OCI-LY1 (cell line): Measurements from ENCODE around the gene CNTNAP2.

Experiments used
- H2AFZ ChIP-seq: fragments of 200-600 bp; sonication (generic), shearing (Covaris generic); 2 replicates; pipeline ENCODE4 v1.6.0; 2014; ENCODE audit warnings: antibody characterized with exemption, mild to moderate bottlenecking, low read length
- H3F3A ChIP-seq: fragments of 200-600 bp; sonication (generic), shearing (Covaris generic); 2 replicates; pipeline ENCODE4 v1.6.0; 2014; ENCODE audit warnings: mild to moderate bottlenecking, antibody characterized with exemption, low read length, moderate library complexity; ENCODE audit not compliant: insufficient read depth
- H3K27ac ChIP-seq: fragments of 200-600 bp; sonication (generic); 2 replicates; pipeline ENCODE4 v1.5.1; 2014; ENCODE audit warnings: low read length, mixed run types, mild to moderate bottlenecking, low read depth; ENCODE audit not compliant: poor library complexity, severe bottlenecking
- H3K27me3 ChIP-seq: fragments of 200-600 bp; sonication (generic); 2 replicates; pipeline ENCODE4 v1.6.0; 2014; ENCODE audit warnings: antibody characterized with exemption, mild to moderate bottlenecking, low read length, moderate library complexity; ENCODE audit not compliant: insufficient read depth
- H3K36me3 ChIP-seq: fragments of 200-600 bp; sonication (generic); 2 replicates; pipeline ENCODE4 v1.6.1; 2014; ENCODE audit warnings: mild to moderate bottlenecking, antibody characterized with exemption, low read length, moderate library complexity, mixed read lengths; ENCODE audit not compliant: insufficient read depth
- H3K4me1 ChIP-seq: fragments of 200-600 bp; sonication (generic); 2 replicates; pipeline ENCODE4 v1.5.1; 2014; ENCODE audit warnings: mild to moderate bottlenecking, low read length, moderate library complexity; ENCODE audit not compliant: insufficient read depth, severe bottlenecking
- H3K4me2 ChIP-seq: fragments of 200-600 bp; sonication (generic), shearing (Covaris generic); 2 replicates; pipeline ENCODE4 v1.6.1; 2014; ENCODE audit warnings: low read length
- H3K4me3 ChIP-seq: fragments of 200-600 bp; sonication (generic); 2 replicates; pipeline ENCODE4 v1.5.1; 2014; ENCODE audit warnings: low read length, low read depth, mild to moderate bottlenecking, mixed read lengths; ENCODE audit not compliant: poor library complexity, severe bottlenecking
- H3K79me2 ChIP-seq: fragments of 200-600 bp; shearing (Covaris generic); 2 replicates; pipeline ENCODE4 v1.6.1; 2016; ENCODE audit warnings: mixed run types, low read length, mixed read lengths; ENCODE audit not compliant: insufficient read depth
- H3K9ac ChIP-seq: fragments of 200-600 bp; sonication (generic), shearing (Covaris generic); 2 replicates; pipeline ENCODE4 v1.6.1; 2014; ENCODE audit warnings: mild to moderate bottlenecking, low read length, mixed read lengths
- H3K9me2 ChIP-seq: fragments of 200-600 bp; sonication (generic), shearing (Covaris generic); 2 replicates; pipeline ENCODE4 v1.6.1; 2014; ENCODE audit warnings: low read depth, mild to moderate bottlenecking, low read length, mixed read lengths
- H3K9me3 ChIP-seq: fragments of 200-600 bp; shearing (Covaris generic); 2 replicates; pipeline ENCODE4 v1.6.1; 2014; ENCODE audit warnings: low read length, mixed read lengths
- H4K20me1 ChIP-seq: fragments of 200-600 bp; sonication (generic), shearing (Covaris generic); 2 replicates; pipeline ENCODE4 v1.6.0; 2016; ENCODE audit warnings: mild to moderate bottlenecking, low read length; ENCODE audit not compliant: insufficient read depth
- EZH2 ChIP-seq: fragments of 200-600 bp; sonication (generic), shearing (Covaris generic); IDR thresholded peaks from 2 replicates; pipeline ENCODE4 v1.8.0; 2017; ENCODE audit warnings: borderline replicate concordance, mixed run types, mild to moderate bottlenecking, antibody characterized with exemption, low read length, moderate library complexity, mixed read lengths
- TF ChIP-seq, protein P1 (sequence below): fragments of 200-600 bp; sonication (generic), shearing (Covaris generic); IDR thresholded peaks from 2 replicates; pipeline ENCODE4 v1.5.1; 2017; ENCODE audit warnings: mild to moderate bottlenecking, antibody characterized with exemption, low read length, moderate library complexity, mixed read lengths

Gene CNTNAP2

DNA sequence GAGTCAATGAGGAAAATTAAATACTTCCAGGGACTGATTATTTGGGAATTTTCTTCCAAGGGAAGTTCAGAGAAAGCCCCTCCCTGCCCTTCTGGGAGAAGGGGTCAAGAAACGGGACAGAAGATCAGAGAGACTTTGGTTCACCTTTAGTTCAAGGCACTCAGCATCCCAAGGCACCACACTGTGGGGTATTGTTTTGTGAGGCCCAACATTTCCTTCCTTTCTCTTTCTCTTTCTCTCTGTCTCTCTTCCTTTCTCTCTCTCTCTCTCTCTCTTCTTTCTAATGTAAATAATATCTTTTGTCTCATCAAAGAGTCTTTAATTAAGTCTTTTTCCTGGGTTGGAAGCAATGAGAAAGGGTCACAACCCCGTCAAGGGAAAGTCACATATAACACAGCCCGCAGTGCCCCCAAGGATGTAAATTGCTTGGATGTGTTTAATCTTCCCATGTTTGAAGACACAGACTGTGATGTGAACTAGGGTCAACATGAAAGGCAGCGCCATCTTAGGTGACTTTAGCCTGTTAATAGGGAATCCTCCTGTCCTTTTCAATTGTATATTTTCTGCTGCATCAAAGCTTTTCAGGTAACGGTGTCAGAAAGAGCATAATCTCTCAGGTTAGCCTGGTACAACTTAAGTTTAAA, 1490.7 kb downstream of the CNTNAP2 start:
- Histone ChIP-seq H3K4me2 (no peak overlapping the region), H3K4me3 (no peak overlapping the region), H4K20me1 (no peaks in the 10 kb centered on the region), H3K9me2 (no peaks in the 10 kb centered on the region), H3K4me1 (no peaks in the 10 kb centered on the region), H2AFZ (no peak overlapping the region), H3K9ac (no peak overlapping the region), H3K27me3 (no peaks in the 10 kb centered on the region), H3K36me3 (no peaks in the 10 kb centered on the region), H3K27ac (no peak overlapping the region), H3K9me3 (no peaks in the 10 kb centered on the region), H3K79me2 (no peaks in the 10 kb centered on the region), H3F3A (no peaks in the 10 kb centered on the region)
- TF ChIP-seq, protein P1, sequence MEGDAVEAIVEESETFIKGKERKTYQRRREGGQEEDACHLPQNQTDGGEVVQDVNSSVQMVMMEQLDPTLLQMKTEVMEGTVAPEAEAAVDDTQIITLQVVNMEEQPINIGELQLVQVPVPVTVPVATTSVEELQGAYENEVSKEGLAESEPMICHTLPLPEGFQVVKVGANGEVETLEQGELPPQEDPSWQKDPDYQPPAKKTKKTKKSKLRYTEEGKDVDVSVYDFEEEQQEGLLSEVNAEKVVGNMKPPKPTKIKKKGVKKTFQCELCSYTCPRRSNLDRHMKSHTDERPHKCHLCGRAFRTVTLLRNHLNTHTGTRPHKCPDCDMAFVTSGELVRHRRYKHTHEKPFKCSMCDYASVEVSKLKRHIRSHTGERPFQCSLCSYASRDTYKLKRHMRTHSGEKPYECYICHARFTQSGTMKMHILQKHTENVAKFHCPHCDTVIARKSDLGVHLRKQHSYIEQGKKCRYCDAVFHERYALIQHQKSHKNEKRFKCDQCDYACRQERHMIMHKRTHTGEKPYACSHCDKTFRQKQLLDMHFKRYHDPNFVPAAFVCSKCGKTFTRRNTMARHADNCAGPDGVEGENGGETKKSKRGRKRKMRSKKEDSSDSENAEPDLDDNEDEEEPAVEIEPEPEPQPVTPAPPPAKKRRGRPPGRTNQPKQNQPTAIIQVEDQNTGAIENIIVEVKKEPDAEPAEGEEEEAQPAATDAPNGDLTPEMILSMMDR = no peak
- no peak for TF ChIP-seq EZH2

- TF ChIP-seq, protein P1 = no peak
- no peak for TF ChIP-seq EZH2
- H3K4me3 ChIP-seq = no peak overlapping the region
- no peak overlapping the region for H3K4me2 ChIP-seq
- no peaks in the 10 kb centered on the region for H3K27me3 ChIP-seq
- H3K27ac ChIP-seq = no peak overlapping the region
- H4K20me1 ChIP-seq = no peaks in the 10 kb centered on the region
- H3K9me2 ChIP-seq = no peaks in the 10 kb centered on the region
- no peak overlapping the region for H2AFZ ChIP-seq
- no peaks in the 10 kb centered on the region for H3K9me3 ChIP-seq
- H3F3A ChIP-seq = no peaks in the 10 kb centered on the region
- H3K79me2 ChIP-seq = no peaks in the 10 kb centered on the region
- no peaks in the 10 kb centered on the region for H3K4me1 ChIP-seq
- H3K36me3 ChIP-seq = no peaks in the 10 kb centered on the region
- H3K9ac ChIP-seq = no peak overlapping the region
Observed at GRCh38 chr7:147611431-147611830, 1494.8 kb downstream of the CNTNAP2 start.

DNA sequence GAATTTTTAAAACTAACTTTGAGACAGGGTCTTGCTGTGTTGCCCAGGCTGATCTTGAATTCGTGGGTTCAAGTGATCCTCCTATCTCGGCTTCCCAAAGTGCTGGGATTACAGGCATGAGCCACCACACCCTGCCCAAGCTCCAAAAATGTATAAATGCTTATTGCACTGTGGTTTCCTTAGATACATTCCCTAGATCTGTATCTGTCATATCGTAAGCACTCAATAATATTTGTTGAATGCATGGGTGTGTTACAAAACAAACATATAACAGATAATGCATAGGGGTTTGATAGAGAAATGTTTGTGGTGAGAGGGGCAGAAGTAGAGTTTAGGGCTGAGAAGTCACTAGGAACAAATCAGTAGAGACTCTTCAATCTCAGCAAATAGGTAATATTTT, 1518.7 kb downstream of the CNTNAP2 start:
- H3K9me2 ChIP-seq = no peaks in the 10 kb centered on the region
- no peak overlapping the region for H3K4me2 ChIP-seq
- H3K4me1 ChIP-seq = no peaks in the 10 kb centered on the region
- no peak overlapping the region for H3K27ac ChIP-seq
- H3K9ac ChIP-seq = no peak overlapping the region
- no peak overlapping the region for H2AFZ ChIP-seq
- no peaks in the 10 kb centered on the region for H3F3A ChIP-seq
- no peak overlapping the region for H3K4me3 ChIP-seq
- H3K36me3 ChIP-seq = no peaks in the 10 kb centered on the region
- no peaks in the 10 kb centered on the region for H3K9me3 ChIP-seq
- no peaks in the 10 kb centered on the region for H3K27me3 ChIP-seq
- no peaks in the 10 kb centered on the region for H4K20me1 ChIP-seq
- no peaks in the 10 kb centered on the region for H3K79me2 ChIP-seq
- TF ChIP-seq, protein P1 = no peak
- no peak for TF ChIP-seq EZH2
